DND-41 (cell line): ENCODE data around the gene CH25H.
A peak's percentile ranks its signal among the peaks of the same experiment; 100 is the strongest.

Experiments used
- ATAC-seq: fragments of 200-7000 bp; cut with Tn5 transposase; 3 replicates; pipeline ENCODE4 v1.9.1; 2021; ENCODE audit warnings: low read depth; ENCODE audit not compliant: insufficient read depth
- DNase-seq: peaks from one replicate; pipeline ENCODE4 v3.0.0-alpha.2; 2020
- H2AFZ ChIP-seq: 2 replicates; pipeline ENCODE4 v1.6.0; 2012; ENCODE audit warnings: low read depth, low read length
- H3K27ac ChIP-seq: 2 replicates; pipeline ENCODE4 v1.5.1; 2012; ENCODE audit warnings: low read length, inconsistent platforms
- H3K27me3 ChIP-seq: fragments of 200-600 bp; sonication (generic); 2 replicates; pipeline ENCODE4 v1.6.0; 2012; ENCODE audit warnings: low read length, mild to moderate bottlenecking, inconsistent platforms; ENCODE audit not compliant: insufficient read depth, poor library complexity
- H3K36me3 ChIP-seq: 2 replicates; pipeline ENCODE4 v1.5.1; 2012; ENCODE audit warnings: low read length, inconsistent platforms; ENCODE audit not compliant: insufficient read depth
- H3K4me1 ChIP-seq: 2 replicates; pipeline ENCODE4 v1.5.1; 2012; ENCODE audit warnings: mild to moderate bottlenecking, low read length; ENCODE audit not compliant: insufficient read depth
- H3K4me2 ChIP-seq: 2 replicates; pipeline ENCODE4 v1.6.0; 2012; ENCODE audit warnings: mild to moderate bottlenecking, moderate library complexity, low read length, inconsistent platforms; ENCODE audit not compliant: insufficient read depth
- H3K4me3 ChIP-seq, 2 experiments: fragments of 200-600 bp in 1 of 2; shearing (Covaris generic) in 1 of 2; 2 replicates each; pipeline ENCODE4 v1.5.1; 2012 to 2016; ENCODE audit warnings: inconsistent platforms in 2 of 2, low read length in 2 of 2, mild to moderate bottlenecking in 2 of 2, low read depth in 1 of 2, moderate library complexity in 1 of 2
- H3K79me2 ChIP-seq: 2 replicates; pipeline ENCODE4 v1.6.0; 2012; ENCODE audit warnings: low read length, inconsistent platforms; ENCODE audit not compliant: insufficient read depth
- H3K9ac ChIP-seq: 2 replicates; pipeline ENCODE4 v1.6.0; 2012; ENCODE audit warnings: low read depth, mild to moderate bottlenecking, inconsistent platforms, low read length, moderate library complexity
- H3K9me3 ChIP-seq: 2 replicates; pipeline ENCODE4 v1.5.1; 2012; ENCODE audit warnings: low read length, moderate library complexity, mild to moderate bottlenecking, inconsistent platforms; ENCODE audit not compliant: insufficient read depth, severe bottlenecking
- H4K20me1 ChIP-seq: 2 replicates; pipeline ENCODE4 v1.6.0; 2012; ENCODE audit warnings: low read length; ENCODE audit not compliant: insufficient read depth
- EZH2 ChIP-seq: IDR thresholded peaks from 3 replicates; pipeline ENCODE4 v1.6.1; 2012; ENCODE audit warnings: borderline replicate concordance, low read depth, mild to moderate bottlenecking, moderate library complexity, low read length, inconsistent platforms; ENCODE audit not compliant: severe bottlenecking
- TF ChIP-seq, protein P1 (sequence below): IDR thresholded peaks from 2 replicates; pipeline ENCODE4 v1.5.1; 2012; ENCODE audit warnings: borderline replicate concordance, low read length, moderate library complexity, mild to moderate bottlenecking; ENCODE audit not compliant: poor library complexity, severe bottlenecking; ENCODE audit errors: extremely low read depth

Gene CH25H

DNA sequence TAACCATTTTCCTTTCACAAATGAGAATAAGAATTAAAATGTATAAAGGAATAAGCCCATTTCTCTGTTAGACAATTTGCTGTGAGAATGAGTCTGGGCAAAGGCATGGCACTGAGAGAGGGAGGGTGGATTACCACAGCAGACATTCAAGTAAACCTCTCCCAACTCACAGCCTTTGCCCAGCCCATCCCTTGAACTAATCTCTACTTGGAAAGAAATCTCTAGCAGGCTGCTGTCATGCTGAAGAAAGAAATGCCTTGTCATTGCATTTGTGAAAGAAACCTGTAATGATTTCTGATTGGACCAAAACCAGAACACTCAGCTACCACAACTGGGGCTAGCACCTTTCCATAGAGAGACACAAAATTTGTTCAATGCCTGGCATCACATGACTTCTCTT lies 39.2 kb downstream of the CH25H start:
- H3K36me3 ChIP-seq = no peaks in the 10 kb centered on the region
- H3K4me1 ChIP-seq = no peaks in the 10 kb centered on the region
- no peak overlapping the region for H3K4me2 ChIP-seq
- H3K9me3 ChIP-seq = no peaks in the 10 kb centered on the region
- H3K4me3 ChIP-seq = no peak overlapping the region
- H4K20me1 ChIP-seq = no peaks in the 10 kb centered on the region
- no peak overlapping the region for H2AFZ ChIP-seq
- H3K27ac ChIP-seq = no peak overlapping the region
- ATAC-seq (no peak), DNase-seq (no peak)
- peaks cover 15% of the 10 kb centered on the region for H3K27me3 ChIP-seq
- no peaks in the 10 kb centered on the region for H3K79me2 ChIP-seq
- TF ChIP-seq, protein P1, sequence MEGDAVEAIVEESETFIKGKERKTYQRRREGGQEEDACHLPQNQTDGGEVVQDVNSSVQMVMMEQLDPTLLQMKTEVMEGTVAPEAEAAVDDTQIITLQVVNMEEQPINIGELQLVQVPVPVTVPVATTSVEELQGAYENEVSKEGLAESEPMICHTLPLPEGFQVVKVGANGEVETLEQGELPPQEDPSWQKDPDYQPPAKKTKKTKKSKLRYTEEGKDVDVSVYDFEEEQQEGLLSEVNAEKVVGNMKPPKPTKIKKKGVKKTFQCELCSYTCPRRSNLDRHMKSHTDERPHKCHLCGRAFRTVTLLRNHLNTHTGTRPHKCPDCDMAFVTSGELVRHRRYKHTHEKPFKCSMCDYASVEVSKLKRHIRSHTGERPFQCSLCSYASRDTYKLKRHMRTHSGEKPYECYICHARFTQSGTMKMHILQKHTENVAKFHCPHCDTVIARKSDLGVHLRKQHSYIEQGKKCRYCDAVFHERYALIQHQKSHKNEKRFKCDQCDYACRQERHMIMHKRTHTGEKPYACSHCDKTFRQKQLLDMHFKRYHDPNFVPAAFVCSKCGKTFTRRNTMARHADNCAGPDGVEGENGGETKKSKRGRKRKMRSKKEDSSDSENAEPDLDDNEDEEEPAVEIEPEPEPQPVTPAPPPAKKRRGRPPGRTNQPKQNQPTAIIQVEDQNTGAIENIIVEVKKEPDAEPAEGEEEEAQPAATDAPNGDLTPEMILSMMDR = no peak
- no peak for TF ChIP-seq EZH2
- H3K9ac ChIP-seq = no peak overlapping the region

DNA sequence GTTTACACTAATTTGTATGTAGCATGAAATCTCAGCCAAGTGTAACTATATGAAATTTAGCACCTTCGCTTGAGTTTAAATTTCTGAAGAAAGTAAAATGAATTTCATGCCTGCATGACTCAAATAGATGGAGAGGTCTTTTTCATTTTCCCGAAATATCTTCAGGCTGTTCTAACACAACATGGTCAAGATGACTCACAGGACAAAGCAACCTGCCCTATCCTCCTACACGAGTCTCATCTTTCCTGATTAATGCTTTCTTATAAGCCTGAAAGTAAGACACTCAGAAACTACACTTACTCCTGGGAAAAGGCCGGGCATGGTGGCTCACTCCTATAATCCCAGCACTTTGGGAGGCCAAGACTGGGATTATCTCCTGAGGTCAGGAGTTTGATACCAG lies 41.2 kb downstream of the CH25H start:
- Histone ChIP-seq H3K36me3 (no peaks in the 10 kb centered on the region), H3K27ac (no peak overlapping the region), H2AFZ (no peak overlapping the region), H3K4me3 (no peak overlapping the region), H3K4me1 (no peaks in the 10 kb centered on the region), H3K27me3 (peaks cover 10% of the 10 kb centered on the region), H3K4me2 (no peak overlapping the region), H3K9me3 (no peaks in the 10 kb centered on the region), H3K79me2 (no peaks in the 10 kb centered on the region), H3K9ac (no peak overlapping the region), H4K20me1 (no peaks in the 10 kb centered on the region)
- ATAC-seq (no peak), DNase-seq (no peak)
- TF ChIP-seq, protein P1 = no peak
- TF ChIP-seq EZH2 = no peak

DNA sequence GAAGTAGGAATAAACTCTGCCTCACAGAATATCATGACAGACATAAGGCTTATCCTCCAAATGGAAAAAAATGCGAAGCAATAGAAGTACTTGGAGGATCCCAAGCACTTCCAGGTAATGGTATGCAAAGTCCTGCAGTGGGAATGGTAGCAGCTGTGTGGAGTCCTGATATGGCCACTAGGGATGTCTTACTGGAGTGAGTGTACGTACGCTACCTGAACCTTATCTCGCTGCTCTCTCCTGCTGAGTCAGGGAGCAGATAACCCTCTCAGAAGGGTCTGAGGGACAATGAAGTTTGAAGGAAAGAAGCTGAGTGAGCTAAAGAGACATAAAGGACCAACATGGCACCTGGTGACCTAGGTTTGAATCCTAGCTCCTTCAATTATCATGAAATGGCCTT lies 42.2 kb downstream of the CH25H start:
- ATAC-seq = no peak
- H3K79me2 ChIP-seq = no peaks in the 10 kb centered on the region
- peaks cover 8% of the 10 kb centered on the region for H3K27me3 ChIP-seq
- H3K4me3 ChIP-seq = no peak overlapping the region
- H3K9ac ChIP-seq = no peak overlapping the region
- no peak overlapping the region for H2AFZ ChIP-seq
- no peaks in the 10 kb centered on the region for H3K4me1 ChIP-seq
- H3K4me2 ChIP-seq = no peak overlapping the region
- no peak for DNase-seq
- no peaks in the 10 kb centered on the region for H3K36me3 ChIP-seq
- no peaks in the 10 kb centered on the region for H4K20me1 ChIP-seq
- H3K9me3 ChIP-seq = no peaks in the 10 kb centered on the region
- no peak for TF ChIP-seq EZH2
- TF ChIP-seq, protein P1 = no peak
- H3K27ac ChIP-seq = no peak overlapping the region

DNA sequence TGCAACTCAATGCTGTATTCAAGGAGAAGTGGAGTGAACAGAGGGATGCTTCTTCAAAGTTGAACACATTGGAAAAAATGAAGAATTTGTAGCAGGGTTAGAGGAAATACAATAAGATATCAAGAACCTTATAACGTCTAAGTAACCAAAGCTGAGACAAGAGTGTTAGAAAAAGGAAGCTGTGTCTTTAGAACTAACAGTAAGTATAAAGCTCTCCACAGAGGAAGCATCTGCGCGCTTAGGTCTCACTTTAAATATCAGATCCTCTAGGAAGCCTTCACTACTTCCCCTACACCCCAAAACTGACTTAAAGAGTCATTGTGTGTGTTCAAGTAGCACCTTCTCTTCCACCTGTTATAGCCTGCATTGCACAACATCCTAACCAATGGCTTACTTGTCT lies 43.0 kb downstream of the CH25H start:
- no peak overlapping the region for H3K4me2 ChIP-seq

More for the DNA sequence above, 43.0 kb downstream of the CH25H start:
- no peaks in the 10 kb centered on the region for H3K36me3 ChIP-seq
- no peak overlapping the region for H2AFZ ChIP-seq
- no peaks in the 10 kb centered on the region for H3K4me1 ChIP-seq
- DNase-seq (no peak), ATAC-seq (0 out of 3 replicates have a peak, but pooled peaks have one; percentile 9)
- H3K4me3 ChIP-seq = no peak overlapping the region
- H3K79me2 ChIP-seq = no peaks in the 10 kb centered on the region
- peaks cover 8% of the 10 kb centered on the region for H3K27me3 ChIP-seq
- H4K20me1 ChIP-seq = no peaks in the 10 kb centered on the region
- no peak overlapping the region for H3K27ac ChIP-seq
- no peak overlapping the region for H3K9ac ChIP-seq
- no peak for TF ChIP-seq EZH2
- TF ChIP-seq, protein P1 = no peak
- no peaks in the 10 kb centered on the region for H3K9me3 ChIP-seq
